ENCODE measurements around the gene TMPRSS6.

Gene TMPRSS6

GRCh38 chr22:37117092-37117491 lies 7.6 kb upstream of the TMPRSS6 start:
- no peak for DNase-seq (ENCODE audit: low read depth)

- no peak for DNase-seq (ENCODE audit: low read depth)
Observed at GRCh38 chr22:37115032-37115431, 5.5 kb upstream of the TMPRSS6 start.

GRCh38 chr22:37113757-37114156 lies 4.2 kb upstream of the TMPRSS6 start:
- no peak for DNase-seq (ENCODE audit: low read depth)

DNA sequence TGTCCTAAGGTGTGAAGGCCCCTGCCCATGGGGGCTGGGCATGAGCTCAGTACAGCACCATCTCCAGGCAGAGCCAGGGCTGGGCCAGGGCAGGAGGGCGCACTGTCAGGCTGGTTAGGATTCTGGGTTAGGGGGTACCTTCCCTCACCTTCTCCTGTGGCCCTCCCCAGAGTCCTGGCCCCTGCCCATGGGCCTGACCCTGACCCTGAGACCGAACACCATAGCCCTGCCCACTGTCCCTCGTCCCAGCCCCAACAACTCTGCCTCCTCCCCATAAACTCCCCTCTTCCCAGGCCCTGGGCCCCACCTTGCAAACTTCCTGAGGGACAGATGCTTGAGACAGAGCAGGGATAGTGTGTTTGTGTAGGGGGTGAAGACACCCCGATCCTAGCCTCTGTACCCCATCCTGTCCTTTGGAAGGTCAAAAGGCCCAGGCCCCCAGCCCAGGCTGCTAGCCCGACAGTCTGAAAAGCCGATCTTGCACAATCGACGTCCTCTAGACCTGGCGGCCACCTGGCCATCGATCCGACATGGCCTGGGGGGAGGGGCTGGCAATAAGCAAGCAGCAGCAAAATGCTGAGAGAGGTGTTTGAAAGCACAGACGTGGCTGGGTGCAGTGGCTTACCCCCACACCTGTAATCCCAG lies 2.7 kb upstream of the TMPRSS6 start:
- no peak for DNase-seq (ENCODE audit: low read depth)

DNA sequence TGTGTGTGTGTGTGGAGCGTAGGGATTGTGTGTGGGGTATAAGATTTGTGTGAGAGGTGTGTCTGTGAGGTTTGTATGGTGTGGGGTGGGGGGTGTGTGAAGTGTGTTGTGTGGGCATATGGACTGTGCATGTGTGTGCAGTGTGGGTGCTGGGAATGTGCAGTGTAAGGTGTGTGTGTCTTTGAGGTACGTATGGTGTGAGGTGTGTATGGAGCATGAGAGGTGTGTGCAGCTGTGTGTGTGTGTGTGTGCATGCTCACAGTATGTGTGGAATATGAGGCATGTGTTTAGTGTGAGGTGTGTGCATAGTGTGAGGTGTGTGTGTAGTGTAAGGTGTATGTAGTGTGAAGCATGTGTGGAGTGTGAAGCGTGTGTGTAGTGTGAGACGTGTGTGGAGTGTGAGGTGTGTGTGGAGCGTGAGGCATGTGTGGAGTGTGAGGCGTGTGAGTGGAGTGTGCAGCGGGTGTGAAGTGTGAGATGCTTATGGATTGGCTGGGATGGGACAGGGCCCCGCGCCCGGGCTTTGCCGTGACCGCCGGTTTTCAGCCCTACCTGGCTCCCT lies 1.7 kb upstream of the TMPRSS6 start:
- no peak for DNase-seq (ENCODE audit: low read depth)

DNA sequence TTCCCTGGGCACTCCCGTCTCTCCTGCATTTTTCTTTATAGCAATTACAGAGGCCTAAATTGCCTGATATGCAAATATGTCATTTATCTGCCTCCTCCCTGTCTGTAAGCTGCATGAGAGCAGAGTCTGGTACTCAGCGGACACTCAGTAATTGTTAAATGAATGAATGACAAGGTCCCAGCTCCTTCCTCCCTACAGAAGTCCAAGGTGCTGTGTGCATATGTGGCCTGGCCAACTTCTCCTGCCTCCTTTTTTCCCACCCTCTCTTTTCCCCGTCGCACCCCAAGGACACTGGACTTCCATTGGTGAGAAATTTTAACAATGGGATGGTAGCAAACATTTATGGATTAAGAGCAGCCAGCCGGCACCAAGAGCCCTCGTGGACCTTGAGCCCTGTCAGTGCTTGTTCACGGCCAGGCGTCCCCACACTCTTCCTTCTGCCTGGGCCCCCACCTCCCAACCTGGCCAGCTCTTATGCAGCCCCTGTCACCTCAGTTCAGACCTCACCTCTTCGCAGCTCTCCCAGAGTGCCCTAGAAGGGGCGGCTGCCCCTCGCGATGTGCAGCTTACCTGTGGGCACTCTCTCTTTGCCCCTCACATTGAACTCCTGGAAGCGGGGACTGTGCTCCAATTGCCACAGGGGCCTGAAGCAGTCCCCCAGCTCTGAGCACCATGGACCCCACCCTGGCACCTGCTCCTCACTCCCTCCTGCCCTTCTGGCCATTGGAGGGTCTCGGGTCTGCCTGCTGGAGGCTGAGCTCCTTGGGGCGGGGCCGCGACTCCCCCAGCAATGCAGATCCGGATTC lies 1.5 kb downstream of the TMPRSS6 start:
- DNase-seq (ENCODE audit: low read depth) = no peak

GRCh38 chr22:37105990-37106389 lies 3.5 kb downstream of the TMPRSS6 start:
- no peak for DNase-seq (ENCODE audit: low read depth)

GRCh38 chr22:37105154-37105553 lies 4.4 kb downstream of the TMPRSS6 start:
- no peak for DNase-seq (ENCODE audit: low read depth)

DNA sequence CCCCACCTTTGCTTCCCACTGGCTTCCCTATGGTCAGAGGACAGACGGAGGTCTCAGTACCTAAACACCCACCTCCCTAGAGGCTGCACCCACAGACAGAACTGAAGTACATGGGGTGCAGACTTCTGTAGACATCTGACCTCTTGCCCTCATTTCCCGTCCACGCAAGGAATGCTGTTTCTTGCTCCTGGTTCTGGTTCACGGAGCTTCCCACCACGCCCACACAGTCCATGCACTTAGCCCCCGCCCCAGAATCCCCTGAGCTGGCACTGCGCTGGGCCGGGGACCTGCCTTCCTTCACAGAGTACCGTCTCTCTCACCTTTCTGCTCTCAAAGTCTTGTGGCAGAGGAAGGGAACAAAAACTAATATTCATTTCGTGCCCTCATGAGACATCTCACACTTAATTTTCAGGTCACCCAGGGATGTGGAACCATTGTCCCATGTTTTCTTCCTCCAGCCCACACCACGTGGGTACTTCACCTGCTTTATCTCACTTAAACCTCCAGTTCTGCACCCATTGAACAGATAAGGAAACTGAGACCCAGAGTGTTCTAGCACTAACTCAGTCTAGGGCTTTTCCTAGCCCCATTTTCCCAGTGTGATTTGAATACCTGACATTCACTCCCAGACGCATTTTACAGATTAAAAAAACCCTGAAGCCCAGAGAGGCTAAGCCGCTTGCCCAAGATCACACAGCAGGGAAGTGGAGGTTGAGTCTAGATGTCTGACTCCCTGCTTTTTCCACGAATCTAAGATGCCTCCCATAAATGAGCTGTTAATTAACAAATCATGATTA lies 5.7 kb downstream of the TMPRSS6 start:
- DNase-seq (ENCODE audit: low read depth) = no peak

- no peak for DNase-seq (ENCODE audit: low read depth)
Observed at GRCh38 chr22:37103151-37103550, 6.4 kb downstream of the TMPRSS6 start.

DNA sequence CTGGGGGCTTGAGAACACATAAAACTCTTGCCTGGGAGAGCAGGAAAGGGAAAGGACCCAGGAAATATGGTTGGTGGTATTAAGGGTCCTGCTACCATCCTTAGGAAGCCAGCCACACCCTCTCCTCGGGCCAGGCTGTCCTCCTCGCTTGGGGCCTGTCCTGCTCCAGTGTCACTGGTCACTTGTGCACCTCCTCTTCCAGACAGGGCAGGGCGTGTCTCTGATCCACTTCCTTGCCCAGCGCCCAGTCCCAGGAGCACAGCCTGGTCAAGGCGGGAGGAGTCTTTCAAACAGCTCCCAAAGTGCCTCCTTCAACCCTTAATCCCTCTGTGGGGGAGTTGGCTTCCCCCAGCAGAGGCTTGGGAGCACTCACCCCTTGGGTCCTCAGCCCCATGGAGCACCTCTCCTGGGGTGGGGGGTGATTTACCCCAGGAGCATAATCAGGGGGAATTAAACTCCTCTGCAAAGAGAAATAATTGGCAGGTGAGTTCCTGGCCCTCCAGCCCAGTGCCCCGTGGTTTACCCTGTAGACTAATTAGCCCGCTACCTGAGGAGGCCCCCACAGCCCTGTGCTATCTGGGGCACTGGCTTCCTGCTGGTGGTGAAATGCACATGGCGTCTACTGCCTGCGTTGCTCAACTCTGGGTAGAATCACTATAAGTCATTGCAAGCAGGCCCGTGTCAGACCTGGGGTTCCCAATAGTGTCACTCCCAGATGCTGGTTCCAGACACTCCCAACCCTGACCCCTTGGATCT lies 8.0 kb downstream of the TMPRSS6 start:
- DNase-seq (ENCODE audit: low read depth) = no peak

GRCh38 chr22:37100589-37101127 lies 8.9 kb downstream of the TMPRSS6 start:
- DNase-seq (ENCODE audit: low read depth) = no peak

- no peak for DNase-seq (ENCODE audit: low read depth)
Observed at GRCh38 chr22:37098976-37099591, 10.4 kb downstream of the TMPRSS6 start.

DNA sequence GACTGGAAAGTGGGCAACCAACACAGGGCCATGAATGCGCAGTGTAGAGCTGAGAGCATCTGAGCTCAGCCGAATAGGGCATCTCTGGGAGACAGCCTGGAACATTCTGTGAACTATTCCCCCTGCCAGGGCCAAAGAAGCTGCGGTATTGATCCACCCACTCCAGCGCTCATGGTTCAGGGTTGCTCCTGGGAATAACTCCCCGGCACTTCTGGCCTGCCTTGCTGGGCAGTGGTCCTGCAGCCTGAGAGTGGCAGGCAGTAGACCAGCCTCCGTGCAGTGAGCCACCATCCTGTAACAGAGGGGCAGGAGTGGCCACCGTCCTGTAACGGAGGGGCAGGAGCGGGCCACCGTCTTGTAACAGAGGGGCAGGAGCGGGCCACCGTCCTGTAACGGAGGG lies 12.2 kb downstream of the TMPRSS6 start:
- no peak for DNase-seq (ENCODE audit: low read depth)

DNA sequence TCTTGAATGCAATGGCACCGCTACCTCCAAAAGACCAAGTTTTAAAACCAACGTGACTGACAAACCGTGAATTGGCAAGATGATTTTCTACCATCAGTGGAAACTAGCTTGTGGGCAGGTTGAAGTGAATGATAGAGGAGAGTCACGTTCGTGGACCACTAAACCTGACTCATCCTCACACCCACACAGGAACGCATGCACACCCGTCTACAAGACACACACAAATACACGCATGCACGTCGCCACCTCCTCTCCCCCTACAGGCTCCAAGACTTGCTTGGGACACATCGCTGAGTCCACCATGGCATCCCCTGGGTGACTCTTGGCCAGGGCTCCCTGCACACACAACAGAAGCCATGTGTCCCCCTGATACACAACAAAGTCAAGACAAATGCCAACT lies 14.4 kb downstream of the TMPRSS6 start:
- no peak for DNase-seq (ENCODE audit: low read depth)

- DNase-seq (ENCODE audit: low read depth) = no peak
Observed at GRCh38 chr22:37094239-37094638, 15.3 kb downstream of the TMPRSS6 start.

DNA sequence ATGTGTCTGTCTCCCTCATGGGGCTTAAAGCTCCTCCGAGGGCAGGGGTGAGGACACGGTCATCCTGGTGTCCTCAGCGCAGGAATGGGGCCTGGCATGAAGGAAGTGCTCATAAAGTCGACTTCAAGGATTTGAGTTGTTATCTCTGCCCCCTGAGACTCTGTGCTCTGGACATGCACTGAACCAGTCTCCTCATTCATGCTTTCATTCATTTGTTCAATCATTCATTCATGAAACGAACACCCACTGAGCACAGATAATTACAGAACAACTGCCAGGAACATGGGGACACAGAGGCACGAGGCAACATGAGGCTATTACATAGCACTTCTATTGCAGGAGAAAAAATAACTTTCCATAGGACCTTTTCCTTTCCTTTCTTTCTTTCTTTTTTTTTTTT lies 16.5 kb downstream of the TMPRSS6 start:
- no peak for DNase-seq (ENCODE audit: low read depth)

- DNase-seq (ENCODE audit: low read depth) = no peak
Observed at GRCh38 chr22:37091994-37092393, 17.5 kb downstream of the TMPRSS6 start.

DNA sequence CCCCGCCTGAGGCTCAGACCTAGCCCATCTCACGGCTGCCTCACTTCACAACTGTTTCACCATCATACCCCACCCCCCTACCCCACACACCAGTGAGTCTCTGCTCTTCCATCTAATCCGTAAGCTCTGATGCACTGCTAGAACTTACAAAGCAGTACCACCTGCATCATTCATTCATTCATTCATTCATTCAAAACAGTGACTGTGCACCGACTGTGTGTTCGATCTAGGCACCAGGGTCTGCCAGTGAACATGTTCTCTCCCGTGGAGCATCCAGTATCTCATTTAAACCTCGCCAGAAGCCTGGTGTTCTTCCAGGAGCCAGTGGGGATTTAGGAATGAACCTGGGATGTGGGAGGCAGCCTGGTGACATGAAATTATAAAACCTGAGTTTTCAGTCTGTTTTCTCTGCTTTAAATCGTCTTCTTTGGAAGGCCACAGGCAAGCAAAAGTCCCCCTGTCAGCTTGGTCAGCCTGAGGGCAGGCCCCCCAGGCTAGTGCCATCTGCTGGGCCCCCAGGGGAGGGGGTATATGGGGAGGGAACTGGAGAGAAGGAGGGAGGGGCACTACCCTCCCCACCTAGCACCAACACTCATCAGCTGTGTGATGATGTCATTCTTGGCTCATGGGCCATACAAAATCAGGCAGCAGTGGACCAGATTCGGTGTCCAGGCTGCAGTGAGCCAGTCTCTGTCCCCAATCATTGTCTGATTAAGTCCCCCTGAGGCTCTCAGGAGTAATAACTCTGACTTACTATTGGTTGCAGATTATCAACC lies 18.4 kb downstream of the TMPRSS6 start:
- no peak for DNase-seq (ENCODE audit: low read depth)

DNA sequence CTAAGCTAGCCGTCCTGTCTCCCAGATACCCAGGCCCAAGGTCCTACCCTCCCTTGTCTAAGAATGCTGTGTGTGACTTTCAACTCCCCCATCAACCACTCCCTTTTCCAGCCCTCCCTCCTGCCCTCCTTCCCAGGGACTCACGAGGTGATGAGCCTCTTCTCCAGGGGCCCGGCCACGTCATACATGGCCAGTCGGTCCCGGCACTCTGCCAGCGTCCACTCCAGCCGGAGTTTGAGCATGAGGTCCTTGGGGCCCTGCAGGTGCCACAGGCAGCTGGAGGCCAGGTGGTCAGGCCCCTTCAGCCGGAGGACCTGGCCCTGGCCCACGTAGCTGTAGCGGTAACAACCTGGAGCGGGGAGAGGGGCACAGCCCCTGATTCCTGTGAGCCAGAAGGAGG lies 20.1 kb downstream of the TMPRSS6 start:
- no peak for DNase-seq (ENCODE audit: low read depth)
